Measurements from ENCODE around the gene FHL3. TPM values are rescaled to one million over a fixed set of nuclear protein-coding genes. Genes with fewer than 3 reads are reported as not detected.

Gene FHL3
- total and polyA plus RNA-seq, 2 of the 8 experiments (the other 6 are each of a cell fraction or from before 2014, with no cell fraction given), result 14.3 to 35.6 TPM

- Histone ChIP-seq H2AFZ (ENCODE audit: low read length) (no peak overlapping the region), H3K9ac (replicated peaks in 1 of 4; ENCODE audit: extremely low read depth in 1 of 4, low read depth in 3 of 4, low read length in 3 of 4) (no peak overlapping the region), H3K4ac (replicated peaks; ENCODE audit: insufficient read length, low read depth, low read length) (no peak overlapping the region), H3K23me2 (ENCODE audit: low read depth, low read length) (no peaks in the 10 kb centered on the region), H4K91ac (replicated peaks; ENCODE audit: insufficient read length, low read length) (no peak overlapping the region), H3K4me1 (replicated peaks in 1 of 4; ENCODE audit: control insufficient read depth in 3 of 4, insufficient read depth in 4 of 4, low read length in 3 of 4) (no peaks in the 10 kb centered on the region; a peak in 1 of 7 replicates), H3K27ac (ENCODE audit: low read depth, low read length) (no peak overlapping the region), H2BK120ac (replicated peaks; ENCODE audit: low read depth, low read length) (no peak overlapping the region), H3K4me3 (ENCODE audit: extremely low read depth in 1 of 4, insufficient read depth in 2 of 4, low read depth in 3 of 4, low read length in 4 of 4) (no peak overlapping the region), H4K20me1 (replicated peaks in 1 of 2; ENCODE audit: control insufficient read depth in 1 of 2, insufficient read depth in 2 of 2, low read length in 2 of 2) (peaks cover 2 to 11% of the 10 kb centered on the region in 2 experiments), H2AK5ac (ENCODE audit: low read depth, low read length) (no peak overlapping the region), H2BK12ac (ENCODE audit: low read depth, low read length) (no peak overlapping the region), H2BK15ac (ENCODE audit: low read length) (no peak overlapping the region), H3K36me3 (ENCODE audit: control insufficient read depth in 2 of 4, insufficient read depth in 4 of 4, low read length in 3 of 4) (peaks cover 32 to 76% (median 55%) of the 10 kb centered on the region in 4 experiments), H4K8ac (ENCODE audit: extremely low read depth, insufficient read depth, low read length) (no peak overlapping the region), H2BK20ac (ENCODE audit: low read length) (no peak overlapping the region), H2BK5ac (ENCODE audit: low read depth, low read length) (no peak overlapping the region), H3K14ac (ENCODE audit: insufficient read length) (no peak overlapping the region), H3K4me2 (ENCODE audit: insufficient read depth in 1 of 2, low read depth in 2 of 2, low read length in 2 of 2) (no peak overlapping the region), H3K56ac (replicated peaks; ENCODE audit: insufficient read length, low read depth, low read length) (no peak overlapping the region), H3K9me3 (ENCODE audit: insufficient read depth in 2 of 2, low read depth in 1 of 2, low read length in 1 of 2) (no peaks in the 10 kb centered on the region), H3K23ac (ENCODE audit: insufficient read length) (no peak overlapping the region), H3K27me3 (replicated peaks in 1 of 4; ENCODE audit: control insufficient read depth in 3 of 4, extremely low read depth in 1 of 4, insufficient read depth in 3 of 4, low read length in 3 of 4) (no peaks in the 10 kb centered on the region), H4K5ac (ENCODE audit: insufficient read length, low read depth, low read length) (no peak overlapping the region), H3K79me2 (ENCODE audit: control insufficient read depth in 1 of 2, insufficient read depth in 2 of 2, low read length in 2 of 2) (peaks cover 5 to 41% of the 10 kb centered on the region in 2 experiments), H3K18ac (ENCODE audit: extremely low read depth, low read length) (no peak overlapping the region), H3K79me1 (ENCODE audit: low read depth, low read length) (no peaks in the 10 kb centered on the region; the same call in 1 of the 2 replicates)
- FAIRE-seq (no peak), DNase-seq (ENCODE audit: low read depth in 1 of 2, low spot score in 2 of 2) (no peak)
- CTCF ChIA-PET (ENCODE audit: partially characterized antibody), result interaction anchor here (0.6 to 15.9 kb wide), 26 partner anchors 9 to 947 kb away, joined by 3 to 211 read pairs (median 4); partner anchors contain the start of gene SF3A3
- WGBS, 2 experiments (ENCODE audit: extremely low coverage in 1 of 2, insufficient coverage in 1 of 2, insufficient read length in 1 of 2, insufficient replicate concordance in 2 of 2, low coverage in 1 of 2, low lambda C conversion rate in 2 of 2, missing lambda C conversion rate in 1 of 2), result 88% methylated on average over 6 of the region's 6 CpGs; no CpG with 5 or more reads in 1 of the 2 experiments
- POLR2A ChIA-PET (ENCODE audit: partially characterized antibody), result interaction anchor here (0.7 to 2.0 kb wide), 5 partner anchors 12 to 43 kb away, joined by 3 to 6 read pairs (median 4); no protein-coding TSS in a partner anchor
- TF ChIP-seq CTBP2 (IDR thresholded peaks at IDR 0.05; ENCODE audit: borderline replicate concordance, insufficient read depth, insufficient read length, low read length) (no peak), YY1 (IDR thresholded peaks at IDR 0.05; ENCODE audit: low read depth, low read length) (no peak), RNF2 (IDR thresholded peaks at IDR 0.05; ENCODE audit: borderline replicate concordance, low read depth, low read length, missing control alignments, poor library complexity, severe bottlenecking) (no peak), CTCF (IDR thresholded peaks at IDR 0.05; ENCODE audit: control extremely low read depth in 1 of 3, insufficient read depth in 1 of 3, low read depth in 1 of 3, low read length in 3 of 3) (peak in 2 of 3 experiments; percentile 39 to 41; a peak in 2 of 4 replicates), SAP30 (IDR thresholded peaks at IDR 0.05; ENCODE audit: insufficient read depth, insufficient replicate concordance, low read length) (no peak), RAD21 (IDR thresholded peaks at IDR 0.05 in 1 of 2, conservative IDR thresholded peaks at IDR 0.05 in 1 of 2; ENCODE audit: low read depth in 2 of 2, low read length in 2 of 2) (peak; percentile 57 to 67), POU5F1 (IDR thresholded peaks at IDR 0.05; ENCODE audit: low read depth, low read length) (no peak)
Observed at GRCh38 chr1:38018864-38019343, 13.6 kb upstream of the FHL3 start.
